Measurements from ENCODE around the gene MYO16. TPM values are rescaled to one million over a fixed set of nuclear protein-coding genes. Genes with fewer than 3 reads are reported as not detected.
A peak's percentile ranks its signal among the peaks of the same experiment; 100 is the strongest.

Gene MYO16
- total and polyA plus RNA-seq, 2 of the 4 experiments (the other 2 are of a cell fraction), result under 0.01 to 0.03 TPM

DNA sequence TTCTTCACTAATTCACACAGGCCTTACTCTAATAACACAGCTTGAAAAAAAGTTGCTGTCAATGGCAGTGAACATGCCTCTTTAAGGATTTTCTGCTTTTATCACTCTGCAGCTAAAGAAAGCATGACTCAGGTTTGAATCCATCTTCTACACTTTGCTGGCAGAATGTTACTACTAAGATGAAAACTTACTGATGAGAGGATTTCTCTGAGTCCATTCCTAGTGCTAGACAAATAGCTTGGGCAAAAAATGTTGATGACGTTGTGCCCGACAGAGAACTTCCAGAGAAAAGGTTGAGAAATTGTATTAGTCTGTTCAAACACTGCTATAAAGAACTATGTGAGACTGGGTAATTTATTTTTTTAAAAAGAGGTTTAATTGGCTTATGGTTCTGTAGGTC lies 585.0 kb downstream of the MYO16 start:
- no peak overlapping the region for H2AFZ ChIP-seq (replicated peaks; ENCODE audit: low read length, poor library complexity)
- H2BK15ac ChIP-seq (ENCODE audit: low read depth, low read length), result no peak overlapping the region
- no peak overlapping the region for H4K91ac ChIP-seq (ENCODE audit: insufficient read depth, low read depth, low read length)
- no CpG with 5 or more reads among the region's 2 CpGs for WGBS, 2 experiments (ENCODE audit: extremely low coverage in 2 of 2, insufficient read length in 1 of 2)
- dilution Hi-C loops (cut with HindIII; ENCODE audit: low sequenced_read_pairs, unreplicated experiment), result no loop called here
- BruUV-seq (replicated peaks), result no TSS peak
- H3K36me3 ChIP-seq (ENCODE audit: control insufficient read depth, insufficient read depth, low read length), result no peaks in the 10 kb centered on the region
- H3K4ac ChIP-seq (ENCODE audit: low read depth, low read length), result no peak overlapping the region
- H4K5ac ChIP-seq (ENCODE audit: low read depth, low read length), result no peak overlapping the region
- DNase-seq (peak; percentile 37), ATAC-seq (ENCODE audit: low read depth) (no peak; the same call in none of the 2 replicates)
- no peak overlapping the region for H3K18ac ChIP-seq (ENCODE audit: low read depth, low read length)
- H3K56ac ChIP-seq (ENCODE audit: extremely low read depth, insufficient read depth, low read length), result no peak overlapping the region
- no peaks in the 10 kb centered on the region for H3K27me3 ChIP-seq (ENCODE audit: control insufficient read depth, insufficient read depth, low read length)
- no peak overlapping the region for H2BK20ac ChIP-seq (ENCODE audit: low read depth, low read length)
- no peak for TF ChIP-seq FOS (IDR thresholded peaks at IDR 0.05; ENCODE audit: low read depth, low read length)
- no peak for TF ChIP-seq SMC3 (IDR thresholded peaks at IDR 0.05; ENCODE audit: low read depth, low read length)
- no peak for TF ChIP-seq MAFK (IDR thresholded peaks at IDR 0.05; ENCODE audit: low read depth, low read length)
- no peak for TF ChIP-seq RFX5 (IDR thresholded peaks at IDR 0.05; ENCODE audit: low read depth, low read length)
- no peak for TF ChIP-seq NFE2L2 (IDR thresholded peaks at IDR 0.05; ENCODE audit: low read depth, low read length)
- TF ChIP-seq, protein P1, sequence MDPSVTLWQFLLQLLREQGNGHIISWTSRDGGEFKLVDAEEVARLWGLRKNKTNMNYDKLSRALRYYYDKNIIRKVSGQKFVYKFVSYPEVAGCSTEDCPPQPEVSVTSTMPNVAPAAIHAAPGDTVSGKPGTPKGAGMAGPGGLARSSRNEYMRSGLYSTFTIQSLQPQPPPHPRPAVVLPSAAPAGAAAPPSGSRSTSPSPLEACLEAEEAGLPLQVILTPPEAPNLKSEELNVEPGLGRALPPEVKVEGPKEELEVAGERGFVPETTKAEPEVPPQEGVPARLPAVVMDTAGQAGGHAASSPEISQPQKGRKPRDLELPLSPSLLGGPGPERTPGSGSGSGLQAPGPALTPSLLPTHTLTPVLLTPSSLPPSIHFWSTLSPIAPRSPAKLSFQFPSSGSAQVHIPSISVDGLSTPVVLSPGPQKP (IDR thresholded peaks at IDR 0.05; ENCODE audit: borderline replicate concordance, low read depth, low read length), result no peak
- no peak for TF ChIP-seq BHLHE40 (IDR thresholded peaks at IDR 0.05; ENCODE audit: low read depth, low read length)
- no peak for TF ChIP-seq RCOR1 (IDR thresholded peaks at IDR 0.05; ENCODE audit: insufficient replicate concordance, low read length)
- TF ChIP-seq MAZ (IDR thresholded peaks at IDR 0.05; ENCODE audit: borderline replicate concordance, low read depth, low read length), result no peak
- TF ChIP-seq MXI1 (IDR thresholded peaks at IDR 0.05; ENCODE audit: borderline replicate concordance, low read depth, low read length), result no peak
- TF ChIP-seq, protein P2, sequence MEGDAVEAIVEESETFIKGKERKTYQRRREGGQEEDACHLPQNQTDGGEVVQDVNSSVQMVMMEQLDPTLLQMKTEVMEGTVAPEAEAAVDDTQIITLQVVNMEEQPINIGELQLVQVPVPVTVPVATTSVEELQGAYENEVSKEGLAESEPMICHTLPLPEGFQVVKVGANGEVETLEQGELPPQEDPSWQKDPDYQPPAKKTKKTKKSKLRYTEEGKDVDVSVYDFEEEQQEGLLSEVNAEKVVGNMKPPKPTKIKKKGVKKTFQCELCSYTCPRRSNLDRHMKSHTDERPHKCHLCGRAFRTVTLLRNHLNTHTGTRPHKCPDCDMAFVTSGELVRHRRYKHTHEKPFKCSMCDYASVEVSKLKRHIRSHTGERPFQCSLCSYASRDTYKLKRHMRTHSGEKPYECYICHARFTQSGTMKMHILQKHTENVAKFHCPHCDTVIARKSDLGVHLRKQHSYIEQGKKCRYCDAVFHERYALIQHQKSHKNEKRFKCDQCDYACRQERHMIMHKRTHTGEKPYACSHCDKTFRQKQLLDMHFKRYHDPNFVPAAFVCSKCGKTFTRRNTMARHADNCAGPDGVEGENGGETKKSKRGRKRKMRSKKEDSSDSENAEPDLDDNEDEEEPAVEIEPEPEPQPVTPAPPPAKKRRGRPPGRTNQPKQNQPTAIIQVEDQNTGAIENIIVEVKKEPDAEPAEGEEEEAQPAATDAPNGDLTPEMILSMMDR (conservative IDR thresholded peaks at IDR 0.05; ENCODE audit: low read depth, low read length), result no peak
- TF ChIP-seq POLR2A (IDR thresholded peaks at IDR 0.05; ENCODE audit: low read depth, low read length), result no peak
- TF ChIP-seq CEBPB (IDR thresholded peaks at IDR 0.05; ENCODE audit: low read depth, low read length), result no peak
- no peak for TF ChIP-seq RAD21 (IDR thresholded peaks at IDR 0.05; ENCODE audit: low read length)
- intact Hi-C loops (cut with micrococcal nuclease), result no loop called here
- no peak overlapping the region for H3K9ac ChIP-seq (ENCODE audit: low read depth, low read length)
- H3K9me1 ChIP-seq (ENCODE audit: insufficient read depth, low read length), result no peaks in the 10 kb centered on the region; the same call in 1 of the 2 replicates
- ChIA-PET POLR2A (ENCODE audit: unreplicated experiment) (no interaction called here), CTCF (interaction anchor here (0.6 to 1.3 kb wide), 2 partner anchors 9 to 47 kb away, joined by 3 to 5 read pairs; no protein-coding TSS in a partner anchor)
- no peak overlapping the region for H3K4me3 ChIP-seq (ENCODE audit: insufficient read depth, low read depth, low read length)
- H3K79me1 ChIP-seq (ENCODE audit: low read depth in 1 of 2, low read length in 2 of 2), result no peaks in the 10 kb centered on the region
- H2AK5ac ChIP-seq (ENCODE audit: low read depth, low read length), result no peak overlapping the region
- H3K4me2 ChIP-seq (ENCODE audit: low read depth, low read length), result no peak overlapping the region
- no peak overlapping the region for H2BK5ac ChIP-seq (ENCODE audit: low read depth, low read length, poor library complexity, severe bottlenecking)
- H2AK9ac ChIP-seq (replicated peaks; ENCODE audit: low read depth, low read length, poor library complexity), result no peak overlapping the region
- no peaks in the 10 kb centered on the region for H3K4me1 ChIP-seq (ENCODE audit: control insufficient read depth, insufficient read depth, low read length)
- no peaks in the 10 kb centered on the region for H3K9me3 ChIP-seq (ENCODE audit: control insufficient read depth, insufficient read depth, low read length)
- no peak overlapping the region for H3K14ac ChIP-seq (replicated peaks; ENCODE audit: low read depth, low read length)
- no peaks in the 10 kb centered on the region for H4K20me1 ChIP-seq (ENCODE audit: insufficient read depth, low read length)
- H3K23ac ChIP-seq (ENCODE audit: low read depth, low read length), result no peak overlapping the region
- H4K8ac ChIP-seq (ENCODE audit: low read depth in 2 of 2, low read length in 2 of 2), result no peak overlapping the region
- in situ Hi-C loops (cut with MboI; ENCODE audit: low sequenced_read_pairs), result no loop called here
- no peak overlapping the region for H3K27ac ChIP-seq (ENCODE audit: insufficient read depth, low read length)
- no peak overlapping the region for H2BK120ac ChIP-seq (ENCODE audit: low read depth, low read length)
